PFSK-1 (cell line): ENCODE results near the gene PDE3A.

Experiments used
- FOXP2 ChIP-seq: optimal IDR thresholded peaks from 2 replicates; pipeline ENCODE3; 2011; ENCODE audit warnings: borderline replicate concordance, control low read depth, inconsistent platforms; ENCODE audit not compliant: insufficient read depth; ENCODE audit errors: extremely low read length, extremely low read depth
- POLR2AphosphoS5 ChIP-seq: IDR thresholded peaks from 2 replicates; pipeline ENCODE4 v1.6.1; 2012; ENCODE audit warnings: low read depth, mild to moderate bottlenecking, control low read depth, low read length, moderate library complexity
- REST ChIP-seq, 2 experiments: IDR thresholded peaks; 2 replicates each; pipeline versions ENCODE4 v1.6.1 to v1.8.0; 2011 to 2012; ENCODE audit warnings: low read depth in 2 of 2, low read length in 2 of 2, control low read depth in 1 of 2, inconsistent platforms in 1 of 2, mild to moderate bottlenecking in 1 of 2, moderate library complexity in 1 of 2; ENCODE audit not compliant: insufficient read depth in 1 of 2
- SIN3A ChIP-seq: IDR thresholded peaks from 2 replicates; pipeline ENCODE4 v1.6.1; 2012; ENCODE audit warnings: mild to moderate bottlenecking, low read length, moderate library complexity, borderline replicate concordance; ENCODE audit not compliant: insufficient read depth
- TAF1 ChIP-seq: IDR thresholded peaks from 2 replicates; pipeline ENCODE4 v1.6.1; 2012; ENCODE audit warnings: low read length, control low read depth, borderline replicate concordance; ENCODE audit not compliant: insufficient read depth

- TF ChIP-seq REST (IDR thresholded peaks at IDR 0.05; ENCODE audit: insufficient read depth in 1 of 2, low read depth in 2 of 2, low read length in 2 of 2) = no peak
- no peak for TF ChIP-seq POLR2AphosphoS5
- no peak for TF ChIP-seq SIN3A
- no peak for TF ChIP-seq TAF1
- TF ChIP-seq FOXP2 = no peak
These were observed 119.2 kb downstream of the PDE3A start for GRCh38 chr12:20487519-20487918.
